ENCODE data around the gene DPP4. TPM values are rescaled to one million over a fixed set of nuclear protein-coding genes. Genes with fewer than 3 reads are reported as not detected.
A peak's percentile ranks its signal among the peaks of the same experiment; 100 is the strongest.

DPP4 gene
- total RNA-seq, 1 donor from 2014 or later: 0.49 TPM

DNA sequence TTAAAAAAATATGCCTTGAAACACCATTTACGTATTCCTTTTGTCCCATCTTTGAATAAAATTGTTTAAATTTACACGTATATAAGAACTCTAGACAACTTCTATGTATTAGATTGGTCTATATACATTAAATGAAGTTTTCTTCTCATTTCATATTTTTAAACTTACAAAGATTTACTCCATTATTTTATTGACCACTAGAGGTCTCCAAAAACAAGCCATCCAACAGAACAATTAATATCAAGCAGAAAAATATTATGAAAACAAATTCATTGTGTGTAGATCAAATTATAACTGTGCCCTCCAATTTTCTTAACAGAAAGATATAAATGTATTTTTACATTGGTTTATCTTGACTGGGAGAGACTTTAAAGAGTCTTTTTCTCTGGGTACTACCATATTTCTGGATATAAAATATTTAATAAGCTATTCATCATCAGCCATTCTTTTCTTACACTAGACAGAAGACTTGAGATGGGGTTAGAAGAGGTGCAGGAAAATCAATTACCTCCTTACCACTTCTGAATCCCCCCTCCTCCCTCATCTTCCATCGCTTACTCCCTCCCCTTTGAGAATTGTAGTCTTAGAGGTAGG, 66.5 kb downstream of the DPP4 start:
- no peak overlapping the region for H3K4me3 Mint-ChIP-seq
- no peak overlapping the region for H3K27ac Mint-ChIP-seq
- H3K4me3 ChIP-seq: no peak overlapping the region
- H3K9me3 Mint-ChIP-seq: no peaks in the 10 kb centered on the region
- H4K20me1 ChIP-seq (ENCODE audit: low read depth): no peaks in the 10 kb centered on the region
- H3K9me3 ChIP-seq (ENCODE audit: low read depth): no peaks in the 10 kb centered on the region
- H3K36me3 ChIP-seq: no peaks in the 10 kb centered on the region
- DNase-seq (ENCODE audit: low spot score): no peak
- no peaks in the 10 kb centered on the region for H3K27me3 ChIP-seq
- H3K4me1 Mint-ChIP-seq: peaks cover 19% of the 10 kb centered on the region
- H3K9ac ChIP-seq: no peak overlapping the region
- no peak overlapping the region for H3K27ac ChIP-seq
- no peak overlapping the region for H2AFZ ChIP-seq (replicated peaks)
- H3K27me3 Mint-ChIP-seq (ENCODE audit: insufficient read depth, low read depth): peaks cover 2% of the 10 kb centered on the region
- peaks cover 21% of the 10 kb centered on the region for H3K4me1 ChIP-seq
- no peak overlapping the region for H3K4me2 ChIP-seq
- H3K36me3 Mint-ChIP-seq: no peaks in the 10 kb centered on the region
- H3K79me2 ChIP-seq (ENCODE audit: low read depth): no peaks in the 10 kb centered on the region
- peaks cover 15% of the 10 kb centered on the region for H3F3A ChIP-seq (ENCODE audit: low read depth)
- TF ChIP-seq CTCF (IDR thresholded peaks at IDR 0.05): peak; percentile 69
- TF ChIP-seq EZH2phosphoT487 (IDR thresholded peaks at IDR 0.05): no peak

DNA sequence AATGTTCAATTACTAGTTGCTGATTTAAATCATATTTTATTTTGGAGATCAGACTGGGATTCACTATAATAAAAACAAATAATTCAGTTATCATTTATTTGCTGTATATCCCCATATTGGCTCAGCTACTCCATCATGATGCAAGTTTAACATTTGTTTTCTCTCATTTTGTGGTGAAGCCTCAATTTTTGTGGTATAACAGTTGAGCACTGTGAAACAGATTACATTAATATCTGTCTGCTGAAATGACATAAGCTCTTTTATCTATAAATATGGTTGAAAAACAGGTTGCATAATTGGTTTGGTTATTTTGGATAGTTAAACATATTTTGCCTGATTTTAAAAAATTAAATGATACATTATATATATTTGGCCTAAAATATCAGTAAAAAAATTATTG, 67.7 kb downstream of the DPP4 start:
- Histone ChIP-seq H4K20me1 (ENCODE audit: low read depth) (no peaks in the 10 kb centered on the region), H3K36me3 (no peaks in the 10 kb centered on the region), H2AFZ (replicated peaks) (no peak overlapping the region), H3K4me3 (no peak overlapping the region), H3K4me1 (peaks cover 33% of the 10 kb centered on the region), H3K27me3 (no peaks in the 10 kb centered on the region), H3K4me2 (no peak overlapping the region), H3K9me3 (ENCODE audit: low read depth) (no peaks in the 10 kb centered on the region), H3K9ac (no peak overlapping the region), H3K27ac (no peak overlapping the region), H3K79me2 (ENCODE audit: low read depth) (no peaks in the 10 kb centered on the region), H3F3A (ENCODE audit: low read depth) (peaks cover 27% of the 10 kb centered on the region)
- H3K27me3 Mint-ChIP-seq (ENCODE audit: insufficient read depth, low read depth): peaks cover 3% of the 10 kb centered on the region
- H3K4me3 Mint-ChIP-seq: no peak overlapping the region
- TF ChIP-seq CTCF (IDR thresholded peaks at IDR 0.05): no peak
- H3K36me3 Mint-ChIP-seq: no peaks in the 10 kb centered on the region
- no peaks in the 10 kb centered on the region for H3K9me3 Mint-ChIP-seq
- DNase-seq (ENCODE audit: low spot score): no peak
- H3K27ac Mint-ChIP-seq: no peak overlapping the region
- peaks cover 29% of the 10 kb centered on the region for H3K4me1 Mint-ChIP-seq

DNA sequence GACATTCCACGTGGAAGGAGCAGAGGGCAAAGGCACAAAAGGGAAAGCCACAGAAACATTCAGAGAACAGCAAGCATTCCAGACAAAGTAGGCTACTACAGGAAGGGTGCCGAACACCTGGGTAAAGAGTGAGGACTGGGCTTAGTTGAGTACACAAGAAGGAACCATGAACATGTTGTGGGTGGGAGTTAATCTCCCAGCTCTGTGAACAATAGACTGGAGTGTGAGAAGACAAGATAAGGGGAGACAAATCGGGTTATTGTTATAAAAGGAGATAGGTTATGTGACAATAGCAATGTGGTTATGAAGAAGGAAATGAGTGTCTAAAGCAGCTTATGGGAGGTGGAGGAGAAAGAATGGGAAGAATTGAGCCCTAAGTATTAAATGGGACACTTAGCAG, 70.0 kb downstream of the DPP4 start:
- H3K9me3 Mint-ChIP-seq: no peaks in the 10 kb centered on the region
- no peaks in the 10 kb centered on the region for H4K20me1 ChIP-seq (ENCODE audit: low read depth)
- H3K36me3 Mint-ChIP-seq: no peaks in the 10 kb centered on the region
- DNase-seq (ENCODE audit: low spot score): no peak
- no peaks in the 10 kb centered on the region for H3K79me2 ChIP-seq (ENCODE audit: low read depth)
- no peak overlapping the region for H3K27ac ChIP-seq
- H3K27me3 ChIP-seq: no peaks in the 10 kb centered on the region
- peaks cover 33% of the 10 kb centered on the region for H3F3A ChIP-seq (ENCODE audit: low read depth)
- peaks cover 35% of the 10 kb centered on the region for H3K4me1 ChIP-seq
- H3K27ac Mint-ChIP-seq: no peak overlapping the region
- no peak overlapping the region for H2AFZ ChIP-seq (replicated peaks)
- no peak overlapping the region for H3K9ac ChIP-seq
- peak overlapping the region; percentile 1 for H3K4me2 ChIP-seq
- no peak overlapping the region for H3K4me3 ChIP-seq
- peaks cover 5% of the 10 kb centered on the region for H3K27me3 Mint-ChIP-seq (ENCODE audit: insufficient read depth, low read depth)
- peaks cover 31% of the 10 kb centered on the region for H3K4me1 Mint-ChIP-seq
- H3K4me3 Mint-ChIP-seq: no peak overlapping the region
- no peaks in the 10 kb centered on the region for H3K36me3 ChIP-seq
- TF ChIP-seq EZH2 (IDR thresholded peaks at IDR 0.05): no peak
- TF ChIP-seq CTCF (IDR thresholded peaks at IDR 0.05): no peak
- TF ChIP-seq EZH2phosphoT487 (IDR thresholded peaks at IDR 0.05): no peak
- H3K9me3 ChIP-seq (ENCODE audit: low read depth): no peaks in the 10 kb centered on the region

Measured in neural progenitor cell (in vitro differentiated cells).